H9 (cell line): ENCODE measurements around the gene ATF6. TPM values are rescaled to one million over a fixed set of nuclear protein-coding genes. Genes with fewer than 3 reads are reported as not detected.

Source experiments
- DNase-seq: peaks from one replicate; pipeline ENCODE4 v3.0.0-alpha.2; 2017
- H2AFZ ChIP-seq: one replicate; pipeline ENCODE4 v1.6.1; 2013; ENCODE audit warnings: mild to moderate bottlenecking, low read length, control low read depth, moderate library complexity
- H2AK5ac ChIP-seq: 2 replicates; pipeline ENCODE4 v1.6.1; 2013; ENCODE audit warnings: low read length, control low read depth, mixed read lengths; ENCODE audit not compliant: insufficient read length
- H2BK120ac ChIP-seq: one replicate; pipeline ENCODE4 v1.6.1; 2013; ENCODE audit warnings: low read depth, mild to moderate bottlenecking, low read length, control low read depth, inconsistent platforms; ENCODE audit not compliant: poor library complexity, severe bottlenecking
- H2BK12ac ChIP-seq: 2 replicates; pipeline ENCODE4 v1.6.1; 2013; ENCODE audit warnings: low read length, control low read depth, mixed read lengths, low read depth; ENCODE audit not compliant: insufficient read length
- H2BK15ac ChIP-seq: 2 replicates; pipeline ENCODE4 v1.6.1; 2013; ENCODE audit warnings: low read depth, low read length, control low read depth
- H2BK20ac ChIP-seq: one replicate; pipeline ENCODE4 v1.6.1; 2013; ENCODE audit warnings: low read depth, mild to moderate bottlenecking, low read length, control low read depth, inconsistent platforms; ENCODE audit not compliant: poor library complexity, severe bottlenecking
- H2BK5ac ChIP-seq: 2 replicates; pipeline ENCODE4 v1.6.1; 2013; ENCODE audit warnings: low read length, control low read depth, mixed read lengths; ENCODE audit not compliant: insufficient read length
- H3K14ac ChIP-seq: 2 replicates; pipeline ENCODE4 v1.6.1; 2013; ENCODE audit warnings: low read length, control low read depth; ENCODE audit not compliant: insufficient read depth
- H3K18ac ChIP-seq: 2 replicates; pipeline ENCODE4 v1.6.1; 2013; ENCODE audit warnings: low read depth, mild to moderate bottlenecking, mixed read lengths, low read length, control low read depth; ENCODE audit not compliant: insufficient read length
- H3K23ac ChIP-seq: 2 replicates; pipeline ENCODE4 v1.6.1; 2013; ENCODE audit warnings: low read length, control low read depth, mixed read lengths, low read depth; ENCODE audit not compliant: insufficient read length
- H3K23me2 ChIP-seq: 2 replicates; pipeline ENCODE4 v1.6.1; 2013; ENCODE audit warnings: low read depth, mild to moderate bottlenecking, mixed read lengths, low read length, control low read depth; ENCODE audit not compliant: insufficient read length, poor library complexity, severe bottlenecking
- H3K27ac ChIP-seq: 2 replicates; pipeline ENCODE4 v1.5.1; 2013; ENCODE audit warnings: low read length, control low read depth, mixed read lengths, low read depth; ENCODE audit not compliant: insufficient read length
- H3K27me3 ChIP-seq: 2 replicates; pipeline ENCODE4 v1.6.1; 2013; ENCODE audit warnings: low read length, control low read depth, inconsistent platforms; ENCODE audit not compliant: insufficient read depth
- H3K4ac ChIP-seq: 2 replicates; pipeline ENCODE4 v1.6.1; 2013; ENCODE audit warnings: low read depth, mild to moderate bottlenecking, control low read depth, inconsistent platforms, low read length, moderate library complexity
- H3K4me1 ChIP-seq: 2 replicates; pipeline ENCODE4 v1.6.1; 2013; ENCODE audit warnings: low read length, control low read depth, inconsistent platforms; ENCODE audit not compliant: insufficient read depth
- H3K4me2 ChIP-seq: 2 replicates; pipeline ENCODE4 v1.6.1; 2013; ENCODE audit warnings: low read length, control low read depth, mixed read lengths; ENCODE audit not compliant: insufficient read length, insufficient read depth
- H3K56ac ChIP-seq: 2 replicates; pipeline ENCODE4 v1.6.1; 2013; ENCODE audit warnings: low read depth, mild to moderate bottlenecking, mixed read lengths, low read length, control low read depth; ENCODE audit not compliant: insufficient read length
- H3K79me1 ChIP-seq: 2 replicates; pipeline ENCODE4 v1.6.1; 2013; ENCODE audit warnings: low read depth, mild to moderate bottlenecking, moderate library complexity, low read length, control low read depth, inconsistent platforms; ENCODE audit not compliant: insufficient read depth, poor library complexity, severe bottlenecking
- H3K79me2 ChIP-seq: 2 replicates; pipeline ENCODE4 v1.6.1; 2013; ENCODE audit warnings: low read length, control low read depth, inconsistent platforms; ENCODE audit not compliant: insufficient read depth
- H3K9ac ChIP-seq: 2 replicates; pipeline ENCODE4 v1.6.1; 2013; ENCODE audit warnings: low read length, control low read depth, mixed read lengths; ENCODE audit not compliant: insufficient read length; ENCODE audit errors: extremely low read depth
- H3K9me3 ChIP-seq: one replicate; pipeline ENCODE4 v1.6.1; 2013; ENCODE audit warnings: low read depth, low read length, inconsistent platforms; ENCODE audit not compliant: control insufficient read depth
- H3T11ph ChIP-seq: one replicate; pipeline ENCODE4 v1.6.1; 2013; ENCODE audit warnings: mild to moderate bottlenecking, low read length, control low read depth, inconsistent platforms
- H4K20me1 ChIP-seq: one replicate; pipeline ENCODE4 v1.6.1; 2013; ENCODE audit not compliant: control insufficient read depth, insufficient read length, insufficient read depth
- H4K5ac ChIP-seq: 2 replicates; pipeline ENCODE4 v1.6.1; 2013; ENCODE audit warnings: low read depth, mild to moderate bottlenecking, mixed read lengths, low read length, control low read depth; ENCODE audit not compliant: insufficient read length
- H4K8ac ChIP-seq: replicated peaks from 2 replicates; pipeline ENCODE4 v1.6.1; 2013; ENCODE audit warnings: low read length, control low read depth, mixed read lengths, low read depth; ENCODE audit not compliant: insufficient read length
- H4K91ac ChIP-seq: 2 replicates; pipeline ENCODE4 v1.6.1; 2013; ENCODE audit warnings: low read depth, mild to moderate bottlenecking, moderate library complexity, mixed read lengths, low read length, control low read depth; ENCODE audit not compliant: insufficient read length
- H3K27ac Mint-ChIP-seq, 3 experiments: 2 replicates in 2 of 3; 3 replicates in 1 of 3; pipeline ENCODE4 v1.8.0; 2020 to 2021; ENCODE audit warnings: mixed read lengths in 3 of 3, mild to moderate bottlenecking in 1 of 3, moderate library complexity in 1 of 3
- H3K27me3 Mint-ChIP-seq: 2 replicates; pipeline ENCODE4 v1.8.0; 2021; ENCODE audit warnings: low read depth, mild to moderate bottlenecking, moderate library complexity, mixed read lengths
- H3K36me3 Mint-ChIP-seq, 3 experiments: 2 replicates in 2 of 3; 3 replicates in 1 of 3; pipeline ENCODE4 v1.8.0; 2020 to 2021; ENCODE audit warnings: low read depth in 3 of 3, mixed read lengths in 3 of 3; ENCODE audit not compliant: insufficient read depth in 1 of 3
- H3K4me1 Mint-ChIP-seq, 2 experiments: 2 replicates each; pipeline ENCODE4 v1.8.0; 2020; ENCODE audit warnings: mixed read lengths in 2 of 2
- H3K4me3 Mint-ChIP-seq, 2 experiments: 2 replicates in 1 of 2; 3 replicates in 1 of 2; pipeline ENCODE4 v1.8.0; 2020 to 2021; ENCODE audit warnings: mild to moderate bottlenecking in 2 of 2, mixed read lengths in 2 of 2, moderate library complexity in 1 of 2
- H3K9me3 Mint-ChIP-seq, 2 experiments: 2 replicates in 1 of 2; 3 replicates in 1 of 2; pipeline ENCODE4 v1.8.0; 2020; ENCODE audit warnings: mild to moderate bottlenecking in 2 of 2, mixed read lengths in 2 of 2, moderate library complexity in 1 of 2
- CTCF ChIP-seq: fragments of 200-600 bp; sonication (generic); conservative IDR thresholded peaks from 3 replicates; pipeline ENCODE4 v1.8.0; 2021; ENCODE audit warnings: antibody characterized with exemption, mild to moderate bottlenecking
- WGBS: extraction: QIAGEN DNeasy Blood & Tissue Kit; methylation state at CpG from one replicate; pipeline ENCODE4 v1.1.7; 2013; ENCODE audit warnings: missing lambda C conversion rate, low lambda C conversion rate, mixed read lengths; ENCODE audit not compliant: insufficient read length; ENCODE audit errors: extremely low coverage; 5-methylcytosine and 5-hydroxymethylcytosine counted together
- total RNA-seq: library from RNA; stranded (reverse); gene quantifications from 2 replicates; pipeline ENCODE4 v1.2.1, GENCODE V29; 2021

Gene ATF6
- total RNA-seq, 1 experiment from 2014 or later: 11.2 TPM

- Mint-ChIP-seq H3K27me3 (no peaks in the 10 kb centered on the region), H3K36me3 (peaks cover under 1 to 14% (median 6%) of the 10 kb centered on the region in 3 experiments; a peak in 6 of 7 replicates), H3K9me3 (peaks cover 2 to 3% of the 10 kb centered on the region in 2 experiments; a peak in 2 of 5 replicates), H3K4me1 (no peaks in the 10 kb centered on the region), H3K4me3 (no peak overlapping the region), H3K27ac (no peak overlapping the region)
- Histone ChIP-seq H3K9me3 (no peaks in the 10 kb centered on the region), H2BK20ac (no peak overlapping the region), H3K14ac (no peak overlapping the region), H3K4me1 (no peaks in the 10 kb centered on the region), H4K5ac (no peak overlapping the region), H3T11ph (no peak overlapping the region), H2BK120ac (no peak overlapping the region), H2AK5ac (no peak overlapping the region), H3K79me2 (no peaks in the 10 kb centered on the region), H3K27me3 (no peaks in the 10 kb centered on the region), H4K20me1 (no peaks in the 10 kb centered on the region), H3K23ac (no peak overlapping the region), H3K27ac (no peak overlapping the region), H3K23me2 (no peaks in the 10 kb centered on the region), H3K18ac (no peak overlapping the region), H3K56ac (no peak overlapping the region), H3K4ac (no peak overlapping the region), H3K79me1 (no peaks in the 10 kb centered on the region), H2AFZ (no peak overlapping the region), H3K4me2 (no peak overlapping the region), H3K9ac (no peak overlapping the region), H4K91ac (no peak overlapping the region), H4K8ac (no peak overlapping the region), H2BK5ac (no peak overlapping the region), H2BK12ac (no peak overlapping the region), H2BK15ac (no peak overlapping the region)
- no peak for TF ChIP-seq CTCF
- no CpG with 5 or more reads among the region's 1 CpG for WGBS
- no peak for DNase-seq
Measured at GRCh38 chr1:161816201-161816600, 50.1 kb downstream of the ATF6 start.
